ENCODE measurements around the gene PMVK. TPM values are rescaled to one million over a fixed set of nuclear protein-coding genes. Genes with fewer than 3 reads are reported as not detected.
A peak's percentile ranks its signal among the peaks of the same experiment; 100 is the strongest.

The PMVK gene
- total RNA-seq, 1 donor, result 2.1 TPM

- no peaks in the 10 kb centered on the region for H3K27me3 ChIP-seq (ENCODE audit: insufficient read depth, low read length)
- no peak overlapping the region for H3K4me3 ChIP-seq (ENCODE audit: low read length)
- no peaks in the 10 kb centered on the region for H3K9me3 ChIP-seq (ENCODE audit: low read depth, low read length)
- peaks cover 55% of the 10 kb centered on the region for H3K4me1 ChIP-seq (ENCODE audit: insufficient read depth, low read length)
Measured at GRCh38 chr1:154944401-154945159, 8.1 kb upstream of the PMVK start.

DNA sequence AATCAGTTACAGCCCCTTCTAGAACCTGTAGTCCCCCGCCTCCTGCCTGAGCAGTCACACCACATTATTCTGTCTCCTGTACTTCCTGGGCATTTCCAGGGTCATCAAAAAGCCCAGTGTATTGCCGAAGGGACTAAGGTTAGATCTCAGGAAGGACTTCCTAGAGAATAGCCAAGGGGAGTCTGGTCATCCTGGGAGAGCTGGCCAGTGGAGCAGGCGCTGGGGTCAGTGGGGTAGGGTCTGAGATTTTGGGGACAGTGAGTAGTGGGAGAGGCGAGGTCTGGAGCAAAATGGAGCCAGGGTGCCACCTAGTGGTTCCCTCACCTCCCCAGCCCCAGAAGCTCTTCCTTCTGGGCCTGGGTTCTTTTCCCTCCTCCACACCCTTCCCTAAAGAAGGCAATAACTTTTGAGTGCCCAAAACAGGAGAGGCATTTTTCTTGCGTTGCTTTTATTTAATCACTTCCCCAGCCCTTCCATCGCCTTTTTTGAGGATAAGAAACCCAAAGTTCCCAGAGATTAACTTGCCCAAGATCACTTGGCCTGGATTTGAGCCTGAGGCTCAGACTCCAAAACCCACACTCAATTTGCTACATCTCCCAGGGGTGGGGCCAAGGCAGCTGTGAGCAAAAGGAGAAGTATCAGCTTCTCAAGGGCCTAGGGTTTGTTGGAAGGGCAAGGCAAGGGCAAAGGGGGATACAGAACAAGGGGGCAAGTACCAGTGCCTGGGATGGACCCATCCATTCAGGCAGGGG lies 7.3 kb upstream of the PMVK start:
- Histone ChIP-seq H3K4me3 (ENCODE audit: low read length) (no peak overlapping the region), H3K4me1 (ENCODE audit: insufficient read depth, low read length) (peaks cover 55% of the 10 kb centered on the region), H3K27me3 (ENCODE audit: insufficient read depth, low read length) (no peaks in the 10 kb centered on the region), H3K9me3 (ENCODE audit: low read depth, low read length) (no peaks in the 10 kb centered on the region)

GRCh38 chr1:154941333-154942013 lies 5.0 kb upstream of the PMVK start:
- Histone ChIP-seq H3K9me3 (ENCODE audit: low read depth, low read length) (no peaks in the 10 kb centered on the region), H3K27me3 (ENCODE audit: insufficient read depth, low read length) (no peaks in the 10 kb centered on the region), H3K4me1 (ENCODE audit: insufficient read depth, low read length) (peaks cover 65% of the 10 kb centered on the region), H3K4me3 (ENCODE audit: low read length) (no peak overlapping the region)

DNA sequence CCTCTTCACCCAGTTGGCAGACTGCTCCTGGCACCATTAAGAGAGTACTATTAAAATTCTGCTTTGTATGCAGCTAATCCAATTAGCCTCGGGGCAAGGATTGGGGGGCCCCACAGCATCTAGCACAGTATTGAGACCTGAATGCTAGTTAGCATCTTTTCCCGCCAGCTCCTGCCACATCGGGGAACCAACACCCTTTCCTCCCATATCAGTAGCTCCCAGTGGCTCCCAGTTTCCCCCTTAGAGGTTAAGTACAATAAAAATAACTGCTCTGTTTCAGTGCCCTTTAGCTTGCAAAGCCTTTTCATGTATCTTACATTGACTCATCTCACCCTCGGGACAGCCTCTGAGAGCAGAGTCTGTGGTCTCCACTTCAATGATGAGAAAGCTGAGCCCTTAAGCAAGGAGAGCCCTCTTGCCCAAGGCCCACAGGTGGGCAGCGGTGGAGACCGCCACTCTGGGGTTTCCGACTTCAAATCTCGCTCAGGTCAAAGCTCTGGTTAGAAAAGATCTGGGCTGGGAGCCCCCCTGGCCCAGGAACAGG lies 4.2 kb upstream of the PMVK start:
- no peak overlapping the region for H3K4me3 ChIP-seq (ENCODE audit: low read length)
- no peaks in the 10 kb centered on the region for H3K9me3 ChIP-seq (ENCODE audit: low read depth, low read length)
- no peaks in the 10 kb centered on the region for H3K27me3 ChIP-seq (ENCODE audit: insufficient read depth, low read length)
- H3K4me1 ChIP-seq (ENCODE audit: insufficient read depth, low read length), result peaks cover 72% of the 10 kb centered on the region

GRCh38 chr1:154940213-154940560 lies 3.7 kb upstream of the PMVK start:
- no peaks in the 10 kb centered on the region for H3K27me3 ChIP-seq (ENCODE audit: insufficient read depth, low read length)
- no peaks in the 10 kb centered on the region for H3K9me3 ChIP-seq (ENCODE audit: low read depth, low read length)
- H3K4me1 ChIP-seq (ENCODE audit: insufficient read depth, low read length), result peaks cover 77% of the 10 kb centered on the region
- no peak overlapping the region for H3K4me3 ChIP-seq (ENCODE audit: low read length)

GRCh38 chr1:154938604-154939399 lies 2.3 kb upstream of the PMVK start:
- H3K9me3 ChIP-seq (ENCODE audit: low read depth, low read length), result no peaks in the 10 kb centered on the region
- no peak overlapping the region for H3K4me3 ChIP-seq (ENCODE audit: low read length)
- peaks cover 65% of the 10 kb centered on the region for H3K4me1 ChIP-seq (ENCODE audit: insufficient read depth, low read length)
- no peaks in the 10 kb centered on the region for H3K27me3 ChIP-seq (ENCODE audit: insufficient read depth, low read length)

GRCh38 chr1:154937988-154938386 lies 1.5 kb upstream of the PMVK start:
- no peaks in the 10 kb centered on the region for H3K9me3 ChIP-seq (ENCODE audit: low read depth, low read length)
- peak overlapping the region; percentile 92 for H3K4me3 ChIP-seq (ENCODE audit: low read length)
- peaks cover 56% of the 10 kb centered on the region for H3K4me1 ChIP-seq (ENCODE audit: insufficient read depth, low read length)
- no peaks in the 10 kb centered on the region for H3K27me3 ChIP-seq (ENCODE audit: insufficient read depth, low read length)

- H3K4me3 ChIP-seq (ENCODE audit: low read length), result peak overlapping the region; percentile 92
- no peaks in the 10 kb centered on the region for H3K9me3 ChIP-seq (ENCODE audit: low read depth, low read length)
- peaks cover 50% of the 10 kb centered on the region for H3K4me1 ChIP-seq (ENCODE audit: insufficient read depth, low read length)
- H3K27me3 ChIP-seq (ENCODE audit: insufficient read depth, low read length), result no peaks in the 10 kb centered on the region
Measured at GRCh38 chr1:154937085-154937987, 817 bp upstream of the PMVK start.

DNA sequence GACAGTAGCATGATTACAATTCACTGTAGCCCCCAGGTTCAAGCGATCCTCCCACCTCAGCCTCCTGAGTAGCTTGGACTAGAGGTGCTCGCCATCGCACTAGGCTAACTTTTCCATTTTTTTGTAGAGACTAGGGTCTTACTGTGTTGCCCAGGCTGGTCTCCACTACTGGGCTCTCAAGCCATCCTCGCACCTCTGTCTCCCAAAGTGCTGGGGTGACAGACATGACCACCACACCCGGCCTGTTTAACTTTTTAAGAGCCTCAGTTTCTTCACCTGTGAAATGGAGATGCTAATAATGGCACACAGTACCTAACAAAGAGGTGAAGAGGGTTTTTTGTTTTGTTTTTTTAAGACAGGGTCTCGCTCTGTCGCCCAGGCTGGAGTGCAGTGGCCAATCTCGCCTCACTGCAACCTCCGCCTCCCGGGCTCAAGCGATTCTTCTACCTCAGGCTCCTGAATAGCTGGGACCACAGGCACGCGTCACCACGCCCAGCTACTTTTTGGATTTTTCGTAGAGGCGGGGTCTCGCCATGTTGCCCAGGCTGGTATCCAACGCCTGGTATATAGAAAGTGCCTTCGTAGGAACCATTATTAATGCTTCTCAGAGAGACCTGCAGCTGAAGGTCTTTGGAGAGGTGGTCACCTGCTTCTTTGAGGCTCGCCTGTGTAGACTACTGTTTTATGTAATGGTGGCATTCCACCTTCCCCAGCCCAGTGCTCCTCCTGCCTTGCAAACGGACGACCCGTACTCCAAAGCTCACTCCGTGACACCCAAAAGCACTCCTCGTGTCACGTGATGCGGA lies 567 bp downstream of the PMVK start:
- Histone ChIP-seq H3K9me3 (ENCODE audit: low read depth, low read length) (no peaks in the 10 kb centered on the region), H3K4me1 (ENCODE audit: insufficient read depth, low read length) (peaks cover 36% of the 10 kb centered on the region), H3K4me3 (ENCODE audit: low read length) (peak overlapping the region; percentile 92), H3K27me3 (ENCODE audit: insufficient read depth, low read length) (no peaks in the 10 kb centered on the region)

DNA sequence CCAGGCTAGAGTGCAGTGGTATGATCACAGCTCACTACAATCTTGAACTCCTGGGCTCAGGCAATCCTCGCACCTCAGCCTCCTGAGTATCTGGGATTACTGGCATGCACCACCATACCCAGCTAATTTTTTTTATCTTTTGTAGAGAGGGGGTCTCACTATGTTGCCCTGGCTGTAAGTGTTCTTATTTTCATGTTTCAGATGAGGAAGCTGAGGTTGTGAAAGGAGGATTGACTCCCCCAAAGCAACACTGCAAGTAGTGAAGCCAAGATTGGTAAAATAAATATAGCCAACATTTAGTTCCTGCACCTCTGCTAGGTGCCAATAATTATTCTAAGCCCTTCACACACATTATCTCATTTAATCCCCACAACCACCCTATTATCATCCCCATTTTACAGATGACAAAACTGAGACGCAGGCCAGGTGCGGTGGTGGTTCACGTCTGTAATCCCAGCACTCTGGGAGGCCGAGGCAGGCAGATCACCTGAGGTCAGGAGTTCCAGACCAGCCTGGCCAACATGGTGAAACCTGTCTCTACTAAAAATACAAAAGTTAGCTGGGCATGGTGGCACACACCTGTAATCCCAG lies 2.1 kb downstream of the PMVK start:
- Histone ChIP-seq H3K4me3 (ENCODE audit: low read length) (no peak overlapping the region), H3K4me1 (ENCODE audit: insufficient read depth, low read length) (peaks cover 23% of the 10 kb centered on the region), H3K9me3 (ENCODE audit: low read depth, low read length) (no peaks in the 10 kb centered on the region), H3K27me3 (ENCODE audit: insufficient read depth, low read length) (no peaks in the 10 kb centered on the region)

DNA sequence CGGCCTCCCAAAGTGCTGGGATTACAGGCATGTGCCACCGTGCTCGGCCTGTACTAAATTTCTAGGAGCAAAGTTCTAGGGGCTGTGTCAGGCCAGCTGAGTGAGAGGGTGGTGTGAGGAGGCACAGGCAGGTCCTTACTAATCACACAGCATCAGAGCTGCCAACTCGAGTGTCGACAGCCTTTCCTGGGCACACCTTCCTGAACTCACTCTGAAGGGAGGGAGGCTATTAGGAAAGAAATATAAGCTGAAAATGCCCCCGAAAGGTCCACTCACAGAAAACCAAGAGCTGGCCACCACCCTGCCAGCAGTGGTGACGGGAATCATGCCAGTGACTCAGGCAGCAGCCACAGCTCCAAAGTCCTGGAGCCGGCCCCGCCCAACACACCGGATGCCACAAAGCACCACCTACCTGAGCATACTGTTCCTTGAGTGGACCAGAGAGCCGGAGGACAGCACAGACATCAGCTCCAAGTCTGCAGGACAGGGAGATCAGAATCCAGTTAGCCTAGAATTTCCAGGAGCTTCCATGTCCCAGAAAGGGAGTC lies 4.5 kb downstream of the PMVK start:
- H3K27me3 ChIP-seq (ENCODE audit: insufficient read depth, low read length), result no peaks in the 10 kb centered on the region
- no peaks in the 10 kb centered on the region for H3K9me3 ChIP-seq (ENCODE audit: low read depth, low read length)
- H3K4me1 ChIP-seq (ENCODE audit: insufficient read depth, low read length), result peaks cover 13% of the 10 kb centered on the region

GRCh38 chr1:154926201-154926600 lies 10.3 kb downstream of the PMVK start:
- no peak overlapping the region for H3K4me3 ChIP-seq (ENCODE audit: low read length)
- no peaks in the 10 kb centered on the region for H3K9me3 ChIP-seq (ENCODE audit: low read depth, low read length)
- H3K4me1 ChIP-seq (ENCODE audit: insufficient read depth, low read length), result peaks cover 10% of the 10 kb centered on the region
- H3K27me3 ChIP-seq (ENCODE audit: insufficient read depth, low read length), result no peaks in the 10 kb centered on the region

More for the DNA sequence above, 4.5 kb downstream of the PMVK start:
- H3K4me3 ChIP-seq (ENCODE audit: low read length), result no peak overlapping the region

Measured in mononuclear cell (primary cell).